HepG2 (cell line): ENCODE results near the gene CHID1. TPM values are rescaled to one million over a fixed set of nuclear protein-coding genes. Genes with fewer than 3 reads are reported as not detected.

ENCODE experiments used
- ARNT2 ChIP-seq: sonication (generic); formaldehyde crosslinking; IDR thresholded peaks from 2 replicates; pipeline ENCODE4 v1.8.0; 2022; ENCODE audit warnings: mild to moderate bottlenecking, low read depth, missing genetic modification reagents, moderate library complexity
- FOXC1 ChIP-seq: sonication (generic); formaldehyde crosslinking; IDR thresholded peaks from 2 replicates; pipeline ENCODE4 v1.8.0; 2022; ENCODE audit warnings: mild to moderate bottlenecking, missing genetic modification reagents, borderline replicate concordance
- FOXO1 ChIP-seq: sonication (generic); formaldehyde crosslinking; IDR thresholded peaks from 2 replicates; pipeline ENCODE4 v1.4.0; 2020; ENCODE audit warnings: missing genetic modification reagents
- HOXA9 ChIP-seq: sonication (generic); formaldehyde crosslinking; IDR thresholded peaks from 2 replicates; pipeline ENCODE4 v1.8.1; 2022; ENCODE audit warnings: missing genetic modification reagents, mild to moderate bottlenecking, moderate library complexity, borderline replicate concordance
- KLF6 ChIP-seq: IDR thresholded peaks from 2 replicates; pipeline ENCODE4 v1.8.0; 2016; ENCODE audit warnings: missing biosample characterization, missing genetic modification reagents
- KMT2A ChIP-seq: sonication (generic); formaldehyde crosslinking; IDR thresholded peaks from 2 replicates; pipeline ENCODE4 v1.4.0; 2020; ENCODE audit warnings: missing genetic modification reagents
- KMT2B ChIP-seq: IDR thresholded peaks from 2 replicates; pipeline ENCODE4 v1.6.1; 2016; ENCODE audit warnings: missing genetic modification reagents, missing compliant biosample characterization
- MED1 ChIP-seq: sonication (generic); formaldehyde crosslinking; IDR thresholded peaks from 2 replicates; pipeline ENCODE4 v1.4.0; 2020; ENCODE audit warnings: missing genetic modification reagents
- MTA3 ChIP-seq: sonication (generic); formaldehyde crosslinking; IDR thresholded peaks from 2 replicates; pipeline ENCODE4 v1.4.0; 2020; ENCODE audit warnings: missing genetic modification reagents
- MZF1 ChIP-seq: sonication (generic); formaldehyde crosslinking; IDR thresholded peaks from 2 replicates; pipeline ENCODE4 v1.8.1; 2023; ENCODE audit warnings: mild to moderate bottlenecking, missing genetic modification reagents, borderline replicate concordance
- NRL ChIP-seq: sonication (generic); formaldehyde crosslinking; IDR thresholded peaks from 2 replicates; pipeline ENCODE4 v1.5.0; 2020; ENCODE audit warnings: missing genetic modification reagents, mild to moderate bottlenecking, moderate library complexity, borderline replicate concordance
- PITX1 ChIP-seq: sonication (generic); formaldehyde crosslinking; IDR thresholded peaks from 2 replicates; pipeline ENCODE4 v1.5.1; 2020; ENCODE audit warnings: mild to moderate bottlenecking, missing genetic modification reagents
- RARA ChIP-seq: IDR thresholded peaks from 2 replicates; pipeline ENCODE4 v1.6.1; 2016; ENCODE audit warnings: missing genetic modification reagents, missing compliant biosample characterization
- SIN3B ChIP-seq: fragments of 150-350 bp; IDR thresholded peaks from 2 replicates; pipeline ENCODE4 v1.6.1; 2014; ENCODE audit warnings: low read length
- SMC3 ChIP-seq: IDR thresholded peaks from 2 replicates; pipeline ENCODE4 v1.6.1; 2011; ENCODE audit warnings: low read length, improper control_type of control experiment
- YEATS2 ChIP-seq: sonication (generic); formaldehyde crosslinking; IDR thresholded peaks from 2 replicates; pipeline ENCODE4 v1.4.0; 2020; ENCODE audit warnings: missing genetic modification reagents, borderline replicate concordance
- ZFP36L1 ChIP-seq: sonication (generic); formaldehyde crosslinking; IDR thresholded peaks from 2 replicates; pipeline ENCODE4 v1.8.0; 2022; ENCODE audit warnings: mild to moderate bottlenecking, missing genetic modification reagents, moderate library complexity
- ZMYM4 ChIP-seq: sonication (generic); formaldehyde crosslinking; IDR thresholded peaks from 2 replicates; pipeline ENCODE4 v1.8.1; 2023; ENCODE audit warnings: mild to moderate bottlenecking, missing genetic modification reagents
- ZNF274 ChIP-seq: sonication (generic); formaldehyde crosslinking; IDR thresholded peaks from 2 replicates; pipeline ENCODE4 v1.5.1; 2020; ENCODE audit warnings: mild to moderate bottlenecking, missing genetic modification reagents
- ZNF510 ChIP-seq: sonication (generic); formaldehyde crosslinking; IDR thresholded peaks from 2 replicates; pipeline ENCODE4 v1.4.0; 2020; ENCODE audit warnings: low read depth, mild to moderate bottlenecking, missing genetic modification reagents
- ZNF605 ChIP-seq: sonication (generic); formaldehyde crosslinking; IDR thresholded peaks from 2 replicates; pipeline ENCODE4 v1.8.0; 2022; ENCODE audit warnings: mild to moderate bottlenecking, missing genetic modification reagents
- ZNF619 ChIP-seq: sonication (generic); formaldehyde crosslinking; IDR thresholded peaks from 2 replicates; pipeline ENCODE4 v1.4.0; 2020; ENCODE audit warnings: mild to moderate bottlenecking, missing genetic modification reagents
- polyA plus RNA-seq, 8 experiments: library from polyadenylated mRNA; depleted of rRNA in 3 of 8; stranded (reverse) in 7 of 8; unstranded in 1 of 8; fragments of >200 nt; fragmentation: Illumina TruSeq in 4 of 8; extraction: Trizol in 4 of 8; gene quantifications; 2 replicates each; pipeline versions ENCODE4 v1.2.1 to v1.2.3, GENCODE V29; 2011 to 2016; ENCODE audit warnings: low read depth in 4 of 8, missing spikeins in 1 of 8, mixed read lengths in 1 of 8; ENCODE audit not compliant: insufficient read depth in 1 of 8
- total RNA-seq, 5 experiments: library from RNA; depleted of rRNA; stranded (reverse); fragments of >200 nt; fragmentation: Illumina TruSeq; extraction: Trizol; gene quantifications; 2 replicates each; pipeline ENCODE4 v1.2.3, GENCODE V29; 2016; ENCODE audit warnings: low read depth in 1 of 5
- TF ChIP-seq, protein P1 (sequence below): sonication (generic); formaldehyde crosslinking; IDR thresholded peaks from 2 replicates; pipeline ENCODE4 v1.4.0; 2020; ENCODE audit warnings: mild to moderate bottlenecking, missing genetic modification reagents
- TF ChIP-seq, protein P2 (sequence below): sonication (generic); formaldehyde crosslinking; IDR thresholded peaks from 2 replicates; pipeline ENCODE4 v1.4.0; 2020; ENCODE audit warnings: mild to moderate bottlenecking, low read depth, missing genetic modification reagents
- TF ChIP-seq, protein P3 (sequence below): sonication (generic); formaldehyde crosslinking; IDR thresholded peaks from 2 replicates; pipeline ENCODE4 v1.4.0; 2020; ENCODE audit warnings: low read depth, mild to moderate bottlenecking, missing genetic modification reagents

Gene CHID1
- total and polyA plus RNA-seq, 2 of the 13 experiments (the other 11 are each of a cell fraction or from before 2014, with no cell fraction given) = 65.1 to 93.6 TPM

DNA sequence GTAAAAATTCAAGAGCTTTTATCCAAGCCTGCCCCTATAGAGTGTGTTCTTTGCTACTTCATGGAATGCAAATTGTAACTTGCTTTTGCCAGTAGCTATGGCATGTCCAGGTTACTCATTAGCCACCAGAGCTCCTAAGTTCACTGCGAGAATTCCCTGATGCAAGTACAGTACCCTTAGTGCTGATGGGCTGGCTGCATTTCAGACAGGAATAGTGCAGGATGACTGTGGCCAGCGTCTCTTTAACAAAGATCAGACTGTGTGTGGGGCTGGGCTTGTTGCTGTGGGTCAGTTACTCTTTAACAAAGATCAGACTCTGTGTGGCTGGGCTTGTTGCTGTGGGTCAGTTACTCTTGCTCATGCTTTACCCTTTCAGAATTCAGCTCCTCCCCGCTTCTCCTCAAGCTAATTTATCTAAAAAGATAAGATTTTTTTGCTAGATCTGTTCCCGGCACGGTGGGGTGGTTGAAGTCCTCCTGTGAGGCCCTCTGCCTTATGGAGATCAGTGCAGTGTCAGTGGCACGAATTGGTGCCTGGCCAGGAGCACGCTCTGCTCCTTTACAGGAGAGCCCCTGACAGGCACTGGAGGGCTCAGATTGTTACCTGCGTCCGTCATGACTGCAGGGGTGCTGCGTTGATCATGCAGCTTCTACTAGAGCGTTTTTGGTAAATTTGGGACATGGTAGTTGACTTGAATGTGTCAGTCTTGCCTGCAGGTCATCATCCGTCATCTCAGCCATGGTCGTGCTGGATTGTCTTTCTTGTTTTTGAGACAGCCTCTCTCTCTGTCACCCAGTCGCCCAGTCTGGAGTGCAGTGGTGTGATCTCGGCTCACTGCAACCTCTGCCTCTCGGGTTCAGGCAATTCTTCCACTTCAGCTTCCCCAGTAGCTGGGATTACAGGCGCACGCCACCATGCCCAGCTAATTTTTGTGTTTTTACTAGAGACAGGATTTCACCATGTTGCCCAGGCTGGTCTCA is 42.1 kb upstream of the CHID1 start (continued):
- TF ChIP-seq ZNF274 (CRISPR knock-in tag) (no peak), ZFP36L1 (CRISPR knock-in tag) (0 out of 2 replicates have a peak, but pooled peaks have one; percentile 62), ARNT2 (CRISPR knock-in tag) (0 out of 2 replicates have a peak, but pooled peaks have one; percentile 13), SIN3B (no peak), ZMYM4 (CRISPR knock-in tag) (peak; percentile 27; the same call in 1 of the 2 replicates), YEATS2 (peak; percentile 36; the same call in 1 of the 2 replicates), FOXO1 (CRISPR knock-in tag) (peak; percentile 26; the same call in 1 of the 2 replicates), MZF1 (no peak), MED1 (CRISPR knock-in tag) (peak; percentile 87), KMT2A (CRISPR knock-in tag) (peak; percentile 41; the same call in 1 of the 2 replicates), MTA3 (CRISPR knock-in tag) (no peak), ZNF605 (CRISPR knock-in tag) (no peak), KMT2B (CRISPR knock-in tag) (peak; percentile 22; the same call in 1 of the 2 replicates), ZNF619 (CRISPR knock-in tag) (no peak), FOXC1 (0 out of 2 replicates have a peak, but pooled peaks have one; percentile 52), HOXA9 (no peak), PITX1 (CRISPR knock-in tag) (peak; percentile 43; the same call in 1 of the 2 replicates), NRL (no peak), KLF6 (CRISPR knock-in tag) (peak; percentile 33; the same call in 1 of the 2 replicates), ZNF510 (no peak), RARA (peak; percentile 56; the same call in 1 of the 2 replicates), SMC3 (peak; percentile 9; the same call in 1 of the 2 replicates)
- TF ChIP-seq, protein P1, sequence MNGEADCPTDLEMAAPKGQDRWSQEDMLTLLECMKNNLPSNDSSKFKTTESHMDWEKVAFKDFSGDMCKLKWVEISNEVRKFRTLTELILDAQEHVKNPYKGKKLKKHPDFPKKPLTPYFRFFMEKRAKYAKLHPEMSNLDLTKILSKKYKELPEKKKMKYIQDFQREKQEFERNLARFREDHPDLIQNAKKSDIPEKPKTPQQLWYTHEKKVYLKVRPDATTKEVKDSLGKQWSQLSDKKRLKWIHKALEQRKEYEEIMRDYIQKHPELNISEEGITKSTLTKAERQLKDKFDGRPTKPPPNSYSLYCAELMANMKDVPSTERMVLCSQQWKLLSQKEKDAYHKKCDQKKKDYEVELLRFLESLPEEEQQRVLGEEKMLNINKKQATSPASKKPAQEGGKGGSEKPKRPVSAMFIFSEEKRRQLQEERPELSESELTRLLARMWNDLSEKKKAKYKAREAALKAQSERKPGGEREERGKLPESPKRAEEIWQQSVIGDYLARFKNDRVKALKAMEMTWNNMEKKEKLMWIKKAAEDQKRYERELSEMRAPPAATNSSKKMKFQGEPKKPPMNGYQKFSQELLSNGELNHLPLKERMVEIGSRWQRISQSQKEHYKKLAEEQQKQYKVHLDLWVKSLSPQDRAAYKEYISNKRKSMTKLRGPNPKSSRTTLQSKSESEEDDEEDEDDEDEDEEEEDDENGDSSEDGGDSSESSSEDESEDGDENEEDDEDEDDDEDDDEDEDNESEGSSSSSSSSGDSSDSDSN (CRISPR knock-in tag) = peak; percentile 22; the same call in 1 of the 2 replicates
- TF ChIP-seq, protein P2, sequence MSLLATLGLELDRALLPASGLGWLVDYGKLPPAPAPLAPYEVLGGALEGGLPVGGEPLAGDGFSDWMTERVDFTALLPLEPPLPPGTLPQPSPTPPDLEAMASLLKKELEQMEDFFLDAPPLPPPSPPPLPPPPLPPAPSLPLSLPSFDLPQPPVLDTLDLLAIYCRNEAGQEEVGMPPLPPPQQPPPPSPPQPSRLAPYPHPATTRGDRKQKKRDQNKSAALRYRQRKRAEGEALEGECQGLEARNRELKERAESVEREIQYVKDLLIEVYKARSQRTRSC = no peak
- TF ChIP-seq, protein P3, sequence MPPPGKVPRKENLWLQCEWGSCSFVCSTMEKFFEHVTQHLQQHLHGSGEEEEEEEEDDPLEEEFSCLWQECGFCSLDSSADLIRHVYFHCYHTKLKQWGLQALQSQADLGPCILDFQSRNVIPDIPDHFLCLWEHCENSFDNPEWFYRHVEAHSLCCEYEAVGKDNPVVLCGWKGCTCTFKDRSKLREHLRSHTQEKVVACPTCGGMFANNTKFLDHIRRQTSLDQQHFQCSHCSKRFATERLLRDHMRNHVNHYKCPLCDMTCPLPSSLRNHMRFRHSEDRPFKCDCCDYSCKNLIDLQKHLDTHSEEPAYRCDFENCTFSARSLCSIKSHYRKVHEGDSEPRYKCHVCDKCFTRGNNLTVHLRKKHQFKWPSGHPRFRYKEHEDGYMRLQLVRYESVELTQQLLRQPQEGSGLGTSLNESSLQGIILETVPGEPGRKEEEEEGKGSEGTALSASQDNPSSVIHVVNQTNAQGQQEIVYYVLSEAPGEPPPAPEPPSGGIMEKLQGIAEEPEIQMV (CRISPR knock-in tag) = 0 out of 2 replicates have a peak, but pooled peaks have one; percentile 12
